IMR-90 (cell line): Measurements from ENCODE around the gene SNCA. TPM values are rescaled to one million over a fixed set of nuclear protein-coding genes. Genes with fewer than 3 reads are reported as not detected.

Experiments
- ATAC-seq: fragments of 200-7000 bp; cut with Tn5 transposase; 2 replicates; pipeline ENCODE4 v1.9.1; 2020; ENCODE audit warnings: low read depth, mild to moderate bottlenecking, moderate library complexity
- BruUV-seq: library from RNA; stranded (reverse); fragments of 400-500 nt; replicated peaks from 2 replicates; lab custom pipeline; 2021; lab: Mats Ljungman, UMichigan
- CTCF ChIA-PET: fragments of 300-600 bp; formaldehyde crosslinking; extraction: SDS; loops from one replicate; lab custom pipeline; 2021; ENCODE audit warnings: antibody characterized with exemption; lab: Yijun Ruan, JAX
- POLR2A ChIA-PET: fragments of 300-600 bp; sonication (Branson Sonifier 250); formaldehyde crosslinking; loops from one replicate; lab custom pipeline; 2022; ENCODE audit warnings: antibody characterized with exemption; ENCODE audit not compliant: unreplicated experiment; lab: Charles Lee
- DNase-seq: peaks from one replicate; pipeline ENCODE4 v3.0.0; 2013
- H2AFZ ChIP-seq: replicated peaks from 2 replicates; pipeline ENCODE3; 2013; ENCODE audit warnings: low read length, mild to moderate bottlenecking; ENCODE audit not compliant: poor library complexity
- H2AK5ac ChIP-seq: 2 replicates; pipeline ENCODE4 v1.6.1; 2013; ENCODE audit warnings: low read depth, low read length, inconsistent platforms
- H2AK9ac ChIP-seq: replicated peaks from 2 replicates; pipeline ENCODE3; 2013; ENCODE audit warnings: mild to moderate bottlenecking, low read depth, low read length, moderate library complexity; ENCODE audit not compliant: poor library complexity
- H2BK120ac ChIP-seq: 2 replicates; pipeline ENCODE4 v1.6.1; 2013; ENCODE audit warnings: low read depth, low read length, inconsistent platforms
- H2BK15ac ChIP-seq: 3 replicates; pipeline ENCODE4 v1.6.1; 2013; ENCODE audit warnings: low read depth, low read length, inconsistent platforms
- H2BK20ac ChIP-seq: 2 replicates; pipeline ENCODE4 v1.6.1; 2013; ENCODE audit warnings: low read depth, mild to moderate bottlenecking, inconsistent platforms, low read length, moderate library complexity
- H2BK5ac ChIP-seq: 2 replicates; pipeline ENCODE4 v1.6.1; 2013; ENCODE audit warnings: mild to moderate bottlenecking, low read depth, low read length, inconsistent platforms; ENCODE audit not compliant: poor library complexity, severe bottlenecking
- H3K14ac ChIP-seq: replicated peaks from 2 replicates; pipeline ENCODE4 v1.6.1; 2013; ENCODE audit warnings: low read depth, low read length, inconsistent platforms
- H3K18ac ChIP-seq: 2 replicates; pipeline ENCODE4 v1.6.1; 2013; ENCODE audit warnings: low read depth, low read length, control low read depth
- H3K23ac ChIP-seq: 2 replicates; pipeline ENCODE4 v1.6.1; 2013; ENCODE audit warnings: low read depth, low read length, inconsistent platforms
- H3K27ac ChIP-seq: 2 replicates; pipeline ENCODE4 v1.5.1; 2013; ENCODE audit warnings: mild to moderate bottlenecking, control low read depth, low read length; ENCODE audit not compliant: insufficient read depth
- H3K27me3 ChIP-seq: 2 replicates; pipeline ENCODE4 v1.6.1; 2013; ENCODE audit warnings: low read length; ENCODE audit not compliant: control insufficient read depth, insufficient read depth
- H3K36me3 ChIP-seq: 2 replicates; pipeline ENCODE4 v1.6.1; 2013; ENCODE audit warnings: low read length, mixed read lengths; ENCODE audit not compliant: control insufficient read depth, insufficient read depth
- H3K4ac ChIP-seq: 2 replicates; pipeline ENCODE4 v1.6.1; 2013; ENCODE audit warnings: low read depth, low read length, inconsistent platforms
- H3K4me1 ChIP-seq: 2 replicates; pipeline ENCODE4 v1.6.1; 2013; ENCODE audit warnings: low read length, mixed read lengths; ENCODE audit not compliant: control insufficient read depth, insufficient read depth
- H3K4me2 ChIP-seq: 2 replicates; pipeline ENCODE4 v1.6.1; 2013; ENCODE audit warnings: low read depth, mild to moderate bottlenecking, control low read depth, low read length, moderate library complexity
- H3K4me3 ChIP-seq: 2 replicates; pipeline ENCODE4 v1.5.1; 2013; ENCODE audit warnings: low read depth, mild to moderate bottlenecking, control low read depth, low read length, moderate library complexity; ENCODE audit not compliant: insufficient read depth
- H3K56ac ChIP-seq: 2 replicates; pipeline ENCODE4 v1.6.1; 2013; ENCODE audit warnings: low read length, inconsistent platforms; ENCODE audit not compliant: insufficient read depth; ENCODE audit errors: extremely low read depth
- H3K79me1 ChIP-seq, 2 experiments: 2 replicates each; pipeline ENCODE4 v1.6.1; 2013; ENCODE audit warnings: low read length in 2 of 2, inconsistent platforms in 1 of 2, low read depth in 1 of 2
- H3K9ac ChIP-seq: 2 replicates; pipeline ENCODE4 v1.6.1; 2013; ENCODE audit warnings: low read depth, low read length, control low read depth
- H3K9me1 ChIP-seq: 2 replicates; pipeline ENCODE4 v1.6.1; 2013; ENCODE audit warnings: low read length, inconsistent platforms; ENCODE audit not compliant: insufficient read depth
- H3K9me3 ChIP-seq: 2 replicates; pipeline ENCODE4 v1.6.1; 2013; ENCODE audit warnings: low read length; ENCODE audit not compliant: control insufficient read depth, insufficient read depth
- H4K20me1 ChIP-seq: 2 replicates; pipeline ENCODE4 v1.6.1; 2013; ENCODE audit warnings: low read length, inconsistent platforms; ENCODE audit not compliant: insufficient read depth
- H4K5ac ChIP-seq: 2 replicates; pipeline ENCODE4 v1.6.1; 2013; ENCODE audit warnings: mild to moderate bottlenecking, low read depth, low read length, control low read depth
- H4K8ac ChIP-seq, 2 experiments: 2 replicates each; pipeline ENCODE4 v1.6.1; 2013; ENCODE audit warnings: low read depth in 2 of 2, low read length in 2 of 2, control low read depth in 1 of 2, inconsistent platforms in 1 of 2
- H4K91ac ChIP-seq: 2 replicates; pipeline ENCODE4 v1.6.1; 2013; ENCODE audit warnings: low read depth, low read length, inconsistent platforms; ENCODE audit not compliant: insufficient read depth
- CHD1 ChIP-seq: IDR thresholded peaks from 2 replicates; pipeline ENCODE4 v1.6.1; 2012; ENCODE audit warnings: low read depth, low read length, improper control_type of control experiment
- CTCF ChIP-seq: conservative IDR thresholded peaks from 2 replicates; pipeline ENCODE4 v1.5.1; 2012; ENCODE audit warnings: mild to moderate bottlenecking, low read depth, low read length, improper control_type of control experiment
- ELK1 ChIP-seq: fragments of 150-350 bp; IDR thresholded peaks from 2 replicates; pipeline ENCODE4 v1.6.1; 2016; ENCODE audit warnings: low read depth, mild to moderate bottlenecking, low read length, moderate library complexity, borderline replicate concordance
- FOS ChIP-seq: fragments of 150-350 bp; IDR thresholded peaks from 2 replicates; pipeline ENCODE4 v1.6.1; 2016; ENCODE audit warnings: low read depth, low read length
- MAFK ChIP-seq: IDR thresholded peaks from 2 replicates; pipeline ENCODE4 v1.6.1; 2012; ENCODE audit warnings: low read depth, low read length, improper control_type of control experiment
- MXI1 ChIP-seq: IDR thresholded peaks from 2 replicates; pipeline ENCODE4 v1.6.1; 2012; ENCODE audit warnings: low read depth, mild to moderate bottlenecking, low read length, moderate library complexity, borderline replicate concordance
- RFX5 ChIP-seq: IDR thresholded peaks from 2 replicates; pipeline ENCODE4 v1.8.0; 2012; ENCODE audit warnings: low read depth, mild to moderate bottlenecking, low read length, moderate library complexity
- SMC3 ChIP-seq: fragments of 150-350 bp; IDR thresholded peaks from 2 replicates; pipeline ENCODE4 v1.6.1; 2016; ENCODE audit warnings: low read depth, mild to moderate bottlenecking, antibody characterized with exemption, low read length, moderate library complexity
- WGBS, 2 experiments: methylation state at CpG; one replicate each; pipeline versions ENCODE4 v1.1.5 to v1.1.7; 2013; ENCODE audit warnings: missing lambda C conversion rate in 2 of 2; ENCODE audit not compliant: insufficient read length in 1 of 2; ENCODE audit errors: extremely low coverage in 2 of 2; 5-methylcytosine and 5-hydroxymethylcytosine counted together
- dilution Hi-C: fragments of 300-500 bp; cut with HindIII; formaldehyde crosslinking; loops from one replicate; pipeline ENCODE4 v1.14.3; 2018; ENCODE audit warnings: low sequenced_read_pairs; ENCODE audit not compliant: unreplicated experiment
- in situ Hi-C: fragments of 300-500 bp; cut with MboI; formaldehyde crosslinking; loops from 3 replicates; pipeline ENCODE4 v1.14.3; 2019; ENCODE audit warnings: low sequenced_read_pairs, inconsistent platforms, mixed read lengths
- intact Hi-C: fragments of 100-400 bp; cut with micrococcal nuclease; formaldehyde crosslinking; loops from 2 replicates; pipeline ENCODE4 v1.10.0; 2022
- polyA plus RNA-seq, 3 experiments: library from polyadenylated mRNA; depleted of rRNA; stranded (reverse); fragments of >200 nt; gene quantifications; 2 replicates each; pipeline ENCODE4 v1.2.3, GENCODE V29; 2012; ENCODE audit warnings: low replicate concordance in 1 of 3
- total RNA-seq: library from RNA; depleted of rRNA; stranded (reverse); fragments of >200 nt; gene quantifications from 2 replicates; pipeline ENCODE4 v1.2.3, GENCODE V29; 2012

The SNCA gene
- total and polyA plus RNA-seq, 2 of the 4 experiments (the other 2 are of a cell fraction): 0.36 to 0.46 TPM

GRCh38 chr4:89733946-89734345 lies 103.0 kb downstream of the SNCA start:
- Histone ChIP-seq H3K4me3 (no peak overlapping the region), H2AFZ (no peak overlapping the region), H3K27ac (no peak overlapping the region), H2BK15ac (no peak overlapping the region), H4K5ac (no peak overlapping the region), H3K18ac (no peak overlapping the region), H3K56ac (no peak overlapping the region), H3K23ac (no peak overlapping the region), H3K27me3 (no peaks in the 10 kb centered on the region), H3K4me1 (no peaks in the 10 kb centered on the region), H3K4me2 (no peak overlapping the region), H3K9me3 (no peaks in the 10 kb centered on the region), H2BK120ac (no peak overlapping the region), H3K79me1 (no peaks in the 10 kb centered on the region), H3K36me3 (no peaks in the 10 kb centered on the region), H2AK5ac (no peak overlapping the region), H2BK20ac (no peak overlapping the region), H2BK5ac (no peak overlapping the region), H4K20me1 (no peaks in the 10 kb centered on the region), H2AK9ac (no peak overlapping the region), H3K9me1 (no peaks in the 10 kb centered on the region; the same call in 1 of the 2 replicates), H3K9ac (no peak overlapping the region), H3K4ac (no peak overlapping the region), H4K91ac (no peak overlapping the region), H3K14ac (no peak overlapping the region), H4K8ac (no peak overlapping the region)
- intact Hi-C loops: no loop called here
- dilution Hi-C loops: no loop called here
- no peak for ATAC-seq
- WGBS, 2 experiments: no CpG with 5 or more reads among the region's 3 CpGs
- in situ Hi-C loops: no loop called here
- no peak for DNase-seq
- POLR2A ChIA-PET: no interaction called here
- CTCF ChIA-PET: no interaction called here
- TF ChIP-seq ELK1: no peak
- no peak for TF ChIP-seq CHD1
- no peak for TF ChIP-seq CTCF
- TF ChIP-seq RFX5: no peak
- TF ChIP-seq FOS: no peak
- no peak for TF ChIP-seq MAFK
- TF ChIP-seq MXI1: no peak
- TF ChIP-seq SMC3: no peak
- BruUV-seq: no TSS peak
